HepG2 (cell line): ENCODE measurements around the gene NOL11. TPM values are rescaled to one million over a fixed set of nuclear protein-coding genes. Genes with fewer than 3 reads are reported as not detected.

ENCODE experiments used
- CBFB ChIP-seq: sonication (generic); formaldehyde crosslinking; IDR thresholded peaks from 2 replicates; pipeline ENCODE4 v1.4.0; 2020; ENCODE audit warnings: missing genetic modification reagents
- EEA1 ChIP-seq: sonication (generic); formaldehyde crosslinking; IDR thresholded peaks from 2 replicates; pipeline ENCODE4 v1.5.1; 2020; ENCODE audit warnings: mild to moderate bottlenecking, missing genetic modification reagents, borderline replicate concordance
- ELF3 ChIP-seq: IDR thresholded peaks from 2 replicates; pipeline ENCODE4 v1.6.1; 2016; ENCODE audit warnings: missing genetic modification reagents, missing compliant biosample characterization
- ELF4 ChIP-seq: sonication (generic); formaldehyde crosslinking; IDR thresholded peaks from 2 replicates; pipeline ENCODE4 v1.5.0; 2020; ENCODE audit warnings: missing genetic modification reagents, mild to moderate bottlenecking, moderate library complexity, borderline replicate concordance
- IKZF5 ChIP-seq: IDR thresholded peaks from 2 replicates; pipeline ENCODE4 v1.6.1; 2018; ENCODE audit warnings: missing genetic modification reagents, mild to moderate bottlenecking, missing compliant biosample characterization
- NFIB ChIP-seq: sonication (generic); formaldehyde crosslinking; IDR thresholded peaks from 2 replicates; pipeline ENCODE4 v1.9.0; 2021; ENCODE audit warnings: missing genetic modification reagents, mild to moderate bottlenecking, borderline replicate concordance
- PHF20 ChIP-seq: sonication (generic); formaldehyde crosslinking; IDR thresholded peaks from 2 replicates; pipeline ENCODE4 v1.5.0; 2020; ENCODE audit warnings: mild to moderate bottlenecking, missing genetic modification reagents
- RXRA ChIP-seq: sonication (generic); formaldehyde crosslinking; IDR thresholded peaks from 2 replicates; pipeline ENCODE4 v1.5.1; 2020; ENCODE audit warnings: missing genetic modification reagents
- TBL1XR1 ChIP-seq: fragments of 150-350 bp; IDR thresholded peaks from 2 replicates; pipeline ENCODE4 v1.6.1; 2014; ENCODE audit warnings: borderline replicate concordance, low read length; ENCODE audit not compliant: partially characterized antibody
- TCF7L2 ChIP-seq: IDR thresholded peaks from 2 replicates; pipeline ENCODE4 v1.6.1; 2011; ENCODE audit warnings: mild to moderate bottlenecking, low read depth, low read length, moderate library complexity
- ZHX2 ChIP-seq, 2 experiments: sonication (generic) in 1 of 2; formaldehyde crosslinking in 1 of 2; IDR thresholded peaks; 2 replicates each; pipeline versions ENCODE4 v1.6.1 to v1.9.0; 2014 to 2022; ENCODE audit warnings: antibody characterized with exemption in 1 of 2, borderline replicate concordance in 1 of 2, inconsistent platforms in 1 of 2, low read depth in 1 of 2, missing genetic modification reagents in 1 of 2
- ZNF12 ChIP-seq: sonication (generic); formaldehyde crosslinking; IDR thresholded peaks from 2 replicates; pipeline ENCODE4 v1.5.0; 2020; ENCODE audit warnings: missing genetic modification reagents
- ZNF451 ChIP-seq: sonication (generic); formaldehyde crosslinking; IDR thresholded peaks from 2 replicates; pipeline ENCODE4 v1.5.0; 2020; ENCODE audit warnings: mild to moderate bottlenecking, missing genetic modification reagents
- ZNF589 ChIP-seq: sonication (generic); formaldehyde crosslinking; conservative IDR thresholded peaks from 2 replicates; pipeline ENCODE4 v1.8.0; 2022; ENCODE audit warnings: mild to moderate bottlenecking, moderate library complexity, missing genetic modification reagents
- ZSCAN29 ChIP-seq: sonication (generic); formaldehyde crosslinking; conservative IDR thresholded peaks from 2 replicates; pipeline ENCODE4 v1.4.0; 2020; ENCODE audit warnings: mild to moderate bottlenecking, missing genetic modification reagents
- polyA plus RNA-seq, 8 experiments: library from polyadenylated mRNA; depleted of rRNA in 3 of 8; stranded (reverse) in 7 of 8; unstranded in 1 of 8; fragments of >200 nt; fragmentation: Illumina TruSeq in 4 of 8; extraction: Trizol in 4 of 8; gene quantifications; 2 replicates each; pipeline versions ENCODE4 v1.2.1 to v1.2.3, GENCODE V29; 2011 to 2016; ENCODE audit warnings: low read depth in 4 of 8, missing spikeins in 1 of 8, mixed read lengths in 1 of 8; ENCODE audit not compliant: insufficient read depth in 1 of 8
- total RNA-seq, 5 experiments: library from RNA; depleted of rRNA; stranded (reverse); fragments of >200 nt; fragmentation: Illumina TruSeq; extraction: Trizol; gene quantifications; 2 replicates each; pipeline ENCODE4 v1.2.3, GENCODE V29; 2016; ENCODE audit warnings: low read depth in 1 of 5
- TF ChIP-seq, protein P1 (sequence below): sonication (generic); IDR thresholded peaks from 2 replicates; pipeline ENCODE4 v1.6.1; 2016; ENCODE audit warnings: low read depth, borderline replicate concordance
- TF ChIP-seq, protein P2 (sequence below): sonication (generic); formaldehyde crosslinking; IDR thresholded peaks from 2 replicates; pipeline ENCODE4 v1.9.0; 2021; ENCODE audit warnings: missing genetic modification reagents, borderline replicate concordance

The NOL11 gene
- total and polyA plus RNA-seq, 2 of the 13 experiments (the other 11 are each of a cell fraction or from before 2014, with no cell fraction given), result 45.8 to 124 TPM

DNA sequence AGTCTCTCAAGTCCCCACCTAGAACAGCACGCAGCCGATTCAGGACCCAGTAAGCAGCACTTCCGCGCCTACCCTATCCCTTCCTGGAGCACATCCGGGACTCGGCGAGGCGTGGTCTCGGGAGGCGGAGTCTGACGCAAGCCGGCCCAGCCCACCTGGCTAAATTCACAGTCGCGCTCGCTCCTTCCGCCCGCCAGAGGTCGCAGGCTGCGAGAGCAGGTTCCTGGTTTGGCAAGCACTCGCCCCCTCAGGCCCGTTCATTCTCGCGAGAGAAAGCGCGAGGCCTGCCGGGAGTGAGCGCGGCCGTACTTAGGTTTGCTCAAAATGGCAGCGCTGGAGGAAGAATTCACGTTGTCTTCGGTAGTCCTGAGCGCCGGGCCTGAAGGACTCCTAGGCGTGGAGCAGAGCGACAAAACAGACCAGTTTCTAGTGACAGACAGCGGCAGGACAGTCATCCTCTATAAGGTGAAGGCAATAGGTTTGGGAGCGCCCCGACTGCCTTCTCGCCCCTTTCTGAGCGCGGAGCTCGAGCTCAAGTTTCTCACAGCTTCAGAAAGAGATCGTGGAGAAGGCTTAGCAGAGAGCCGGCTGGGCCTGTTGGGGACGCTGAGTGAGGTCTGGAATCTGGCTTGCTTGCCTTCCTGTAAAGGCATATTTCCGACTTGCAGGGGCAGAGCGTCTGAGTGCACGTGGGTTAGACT, at the start of gene NOL11 (continued):
- peak; percentile 84 for TF ChIP-seq RXRA (CRISPR knock-in tag)
- peak; percentile 94 for TF ChIP-seq CBFB (CRISPR knock-in tag)
- TF ChIP-seq, protein P1, sequence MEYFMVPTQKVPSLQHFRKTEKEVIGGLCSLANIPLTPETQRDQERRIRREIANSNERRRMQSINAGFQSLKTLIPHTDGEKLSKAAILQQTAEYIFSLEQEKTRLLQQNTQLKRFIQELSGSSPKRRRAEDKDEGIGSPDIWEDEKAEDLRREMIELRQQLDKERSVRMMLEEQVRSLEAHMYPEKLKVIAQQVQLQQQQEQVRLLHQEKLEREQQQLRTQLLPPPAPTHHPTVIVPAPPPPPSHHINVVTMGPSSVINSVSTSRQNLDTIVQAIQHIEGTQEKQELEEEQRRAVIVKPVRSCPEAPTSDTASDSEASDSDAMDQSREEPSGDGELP, result peak; percentile 58
- TF ChIP-seq ZHX2 (IDR thresholded peaks at IDR 0.05; ENCODE audit: low read depth), result peak; percentile 89
- TF ChIP-seq ZHX2 (CRISPR knock-in tag; IDR thresholded peaks at IDR 0.05; ENCODE audit: borderline replicate concordance), result peak; percentile 92; the same call in 1 of the 2 replicates
- TF ChIP-seq NFIB (CRISPR knock-in tag), result no peak
- TF ChIP-seq ZNF451, result peak; percentile 92
- TF ChIP-seq ZNF589, result peak; percentile 86
- peak; percentile 51; the same call in 1 of the 2 replicates for TF ChIP-seq ZNF12 (CRISPR knock-in tag)
- TF ChIP-seq ZSCAN29 (CRISPR knock-in tag), result peak; percentile 72; the same call in 1 of the 2 replicates
- peak; percentile 93 for TF ChIP-seq IKZF5 (CRISPR knock-in tag)
- no peak for TF ChIP-seq TCF7L2
- TF ChIP-seq PHF20 (CRISPR knock-in tag), result peak; percentile 97
- TF ChIP-seq EEA1 (CRISPR knock-in tag), result no peak
- TF ChIP-seq ELF3, result peak; percentile 100
- peak; percentile 99; the same call in 1 of the 2 replicates for TF ChIP-seq ELF4
- no peak for TF ChIP-seq TBL1XR1
- TF ChIP-seq, protein P2, sequence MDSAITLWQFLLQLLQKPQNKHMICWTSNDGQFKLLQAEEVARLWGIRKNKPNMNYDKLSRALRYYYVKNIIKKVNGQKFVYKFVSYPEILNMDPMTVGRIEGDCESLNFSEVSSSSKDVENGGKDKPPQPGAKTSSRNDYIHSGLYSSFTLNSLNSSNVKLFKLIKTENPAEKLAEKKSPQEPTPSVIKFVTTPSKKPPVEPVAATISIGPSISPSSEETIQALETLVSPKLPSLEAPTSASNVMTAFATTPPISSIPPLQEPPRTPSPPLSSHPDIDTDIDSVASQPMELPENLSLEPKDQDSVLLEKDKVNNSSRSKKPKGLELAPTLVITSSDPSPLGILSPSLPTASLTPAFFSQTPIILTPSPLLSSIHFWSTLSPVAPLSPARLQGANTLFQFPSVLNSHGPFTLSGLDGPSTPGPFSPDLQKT, result no peak
